NCI-H226 (cell line): ENCODE data around the gene STING1.

Experiments used
- DNase-seq: peaks from one replicate; pipeline ENCODE4 v3.0.0-alpha.2; 2015

STING1 gene

DNA sequence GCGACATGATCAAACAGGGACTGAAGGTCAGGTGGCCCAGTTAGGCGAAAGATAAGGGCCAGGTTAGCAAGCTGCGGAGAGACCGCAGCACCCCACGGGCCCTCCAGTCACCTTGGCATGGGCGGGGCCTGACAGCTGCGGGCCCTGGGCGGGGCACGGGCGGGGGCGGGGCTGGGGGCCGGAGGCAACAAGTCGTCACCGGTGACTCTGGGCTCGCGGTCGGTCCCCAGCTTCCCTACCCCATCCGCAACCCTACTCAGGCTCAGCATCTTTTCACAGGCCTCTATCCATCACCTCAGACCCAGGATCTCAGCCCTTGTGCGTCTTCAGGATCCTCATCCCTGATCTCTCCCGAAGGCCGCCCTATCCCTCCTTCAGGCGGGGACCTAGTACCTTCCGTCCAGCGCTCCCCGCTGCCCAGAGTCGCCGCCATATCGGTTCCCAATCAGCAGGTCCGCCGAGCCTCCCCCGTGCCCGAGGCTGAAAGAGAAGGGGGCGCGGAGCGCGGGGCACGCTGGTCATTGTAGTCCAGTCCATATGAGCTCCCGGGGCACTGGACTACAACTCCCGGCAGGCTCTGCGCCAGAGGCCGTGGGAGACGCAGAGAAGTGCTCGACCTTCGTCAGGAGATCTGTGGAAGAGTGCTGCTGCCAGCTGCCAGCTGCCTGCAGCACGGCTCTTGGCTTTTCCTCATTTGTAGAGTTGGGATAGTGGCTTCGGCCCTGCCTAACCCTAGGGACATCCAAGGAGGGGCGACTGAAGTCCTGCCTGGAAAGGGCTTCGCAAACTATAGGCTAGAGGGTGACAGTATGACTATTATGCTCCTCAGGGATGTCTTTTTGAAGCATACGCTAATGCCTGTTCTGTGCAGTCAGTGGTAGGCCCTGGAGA lies 43.3 kb downstream of the STING1 start, which contains the start of gene DNAJC18:
TSS of gene DNAJC18 (minus strand) at position 513 of the 891 bp plus-strand sequence. CDS start at position 433, 80 bp downstream.
- DNase-seq: peak; percentile 77

DNA sequence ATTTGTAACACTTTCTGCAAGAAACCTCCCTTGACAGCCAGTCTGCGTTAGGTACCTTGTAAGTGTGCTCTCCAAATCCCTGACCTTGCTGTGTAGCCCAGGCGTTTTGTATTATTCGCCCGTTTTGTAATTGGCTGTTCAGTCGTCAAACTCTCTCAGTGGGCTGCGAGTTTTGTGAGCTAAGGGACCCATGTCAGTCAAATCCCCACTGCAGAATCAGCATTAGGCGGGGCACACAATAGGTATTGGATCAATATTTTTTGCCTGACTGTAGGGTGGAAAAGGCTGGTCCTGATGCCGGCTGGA lies 43.9 kb downstream of the STING1 start:
- DNase-seq: no peak

DNA sequence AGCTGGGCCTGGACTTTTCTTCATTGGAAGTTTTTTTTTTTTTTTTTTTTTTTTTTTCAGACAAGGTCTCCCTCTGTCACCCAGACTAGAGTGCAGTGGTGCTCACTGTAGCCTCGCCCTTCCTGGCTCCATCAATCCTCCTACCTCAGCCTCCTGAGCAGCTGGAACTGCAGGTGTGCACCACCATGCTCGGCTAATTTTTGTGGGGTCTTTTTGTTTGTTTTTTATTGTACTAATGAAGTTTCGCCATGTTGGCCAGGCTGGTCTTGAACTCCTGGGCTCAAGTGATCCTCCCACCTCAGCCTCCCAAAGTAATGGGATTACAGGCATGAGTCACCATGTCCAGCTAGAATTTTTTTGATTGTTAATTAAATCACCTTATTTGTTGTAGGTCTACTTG lies 46.9 kb downstream of the STING1 start:
- DNase-seq: no peak

DNA sequence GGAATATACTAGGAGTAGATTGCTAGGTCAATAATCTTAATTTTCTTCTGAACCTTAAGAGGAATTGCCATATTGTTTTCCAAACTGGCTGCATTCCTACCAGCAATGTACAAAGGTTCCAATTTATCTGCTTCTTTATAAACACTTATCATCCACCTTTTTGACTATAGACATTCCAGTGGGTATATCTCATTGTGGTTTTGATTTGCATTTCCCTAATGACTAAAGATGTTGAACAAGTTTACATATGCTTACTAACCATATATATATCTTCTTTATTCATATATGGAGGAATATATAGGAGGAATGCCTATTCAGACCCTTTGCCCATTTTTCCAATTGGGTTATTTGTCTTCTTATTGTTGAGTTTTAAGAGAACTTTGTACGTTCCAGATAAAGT lies 50.9 kb downstream of the STING1 start:
- DNase-seq: no peak

DNA sequence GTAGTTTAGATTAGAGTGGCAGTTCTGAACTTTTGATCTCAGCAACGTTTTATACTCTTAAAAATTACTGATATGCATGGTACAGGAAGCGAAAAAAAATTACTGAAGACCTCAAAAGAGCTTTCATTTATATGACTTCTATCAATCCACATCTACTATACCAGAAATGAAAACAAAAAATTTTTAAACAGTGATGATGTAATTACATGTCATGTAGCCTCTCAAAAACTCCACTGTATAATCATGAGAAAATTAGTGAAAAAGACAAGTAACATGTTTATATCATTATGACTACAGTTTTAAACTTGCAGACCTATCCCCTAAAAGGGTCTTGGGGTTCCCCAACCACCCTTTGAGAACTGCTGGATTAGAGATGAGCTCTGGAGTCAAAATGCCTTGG lies 52.5 kb downstream of the STING1 start:
- DNase-seq: no peak

DNA sequence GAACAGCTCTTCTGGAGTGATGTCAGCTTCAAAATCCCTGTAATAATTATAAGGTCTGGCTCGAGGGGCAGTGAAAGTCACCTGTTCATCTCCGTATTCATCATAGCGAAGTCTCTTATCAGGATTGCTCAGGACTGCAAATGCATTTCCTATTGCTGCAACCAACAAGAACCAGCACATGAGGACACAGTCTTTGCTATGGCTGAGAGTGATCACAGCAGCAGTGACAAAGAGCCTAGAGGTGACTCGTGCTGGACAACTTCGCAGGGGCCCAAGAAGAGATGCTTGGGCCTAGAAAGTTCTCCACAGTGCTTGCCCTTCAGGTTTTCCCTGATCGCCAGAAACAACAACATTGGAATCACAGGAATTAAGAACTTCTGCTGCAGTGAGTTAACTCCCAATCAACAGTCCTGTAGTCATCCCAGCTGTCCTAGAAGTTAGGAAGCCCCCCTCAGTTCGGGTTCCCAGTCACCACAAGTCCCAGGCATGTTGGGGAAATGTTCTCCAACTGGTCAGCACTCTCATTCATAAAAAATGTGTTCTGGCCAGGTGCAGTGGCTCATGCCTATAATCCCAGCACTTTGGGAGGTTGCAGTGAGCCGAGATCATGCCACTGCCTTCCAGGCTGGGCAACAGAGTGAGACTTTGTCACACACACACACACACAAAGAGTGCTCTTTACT lies 56.2 kb downstream of the STING1 start:
- DNase-seq: no peak
